Uterus (tissue), 2 donors: ENCODE data around the gene ITGA11.

Source experiments
- CTCF ChIP-seq, 4 experiments: fragments of 200-600 bp in 2 of 4; fragments of 450-650 bp in 2 of 4; sonication (generic) in 2 of 4; IDR thresholded peaks; one replicate each; pipeline ENCODE4 v1.5.1; 2016 to 2019; ENCODE audit warnings: antibody characterized with exemption in 4 of 4, mild to moderate bottlenecking in 2 of 4, moderate library complexity in 1 of 4
- POLR2A ChIP-seq, 2 donors: fragments of 450-650 bp; IDR thresholded peaks; one replicate each; pipeline ENCODE4 v1.6.1; 2016; ENCODE audit warnings: antibody characterized with exemption in 2 of 2, mild to moderate bottlenecking in 1 of 2, moderate library complexity in 1 of 2

- no peak for TF ChIP-seq POLR2A (IDR thresholded peaks at IDR 0.05)
- no peak for TF ChIP-seq CTCF (IDR thresholded peaks at IDR 0.05)
Measured at GRCh38 chr15:68346979-68347378, 85.0 kb downstream of the ITGA11 start.
